GM12878 (cell line): ENCODE data around the gene GNG3. TPM values are rescaled to one million over a fixed set of nuclear protein-coding genes. Genes with fewer than 3 reads are reported as not detected.

ENCODE experiments used
- ATAC-seq: fragments of 200-7000 bp; cut with Tn5 transposase; 3 replicates; pipeline ENCODE4 v1.9.1; 2020; ENCODE audit warnings: mild to moderate bottlenecking, moderate library complexity
- Bru-seq: library from RNA; stranded (reverse); fragments of 400-500 nt; gene quantifications from one replicate; lab custom pipeline; 2021; lab: Mats Ljungman, UMichigan
- BruChase-seq, 2 experiments: library from RNA; stranded (reverse); fragments of 400-500 nt; gene quantifications; one replicate each; lab custom pipeline; 2021; lab: Mats Ljungman, UMichigan
- BruUV-seq: library from RNA; stranded (reverse); fragments of 400-500 nt; replicated peaks from 2 replicates; lab custom pipeline; 2021; lab: Mats Ljungman, UMichigan
- CTCF ChIA-PET: fragments of 300-600 bp; sonication (Branson Sonifier 250); formaldehyde crosslinking; extraction: SDS; loops from one replicate; lab custom pipeline; 2021; ENCODE audit warnings: inconsistent platforms; lab: Yijun Ruan, JAX
- POLR2A ChIA-PET: fragments of 350-600 bp; formaldehyde crosslinking; extraction: SDS; loops from one replicate; lab custom pipeline; 2021; ENCODE audit warnings: inconsistent platforms; lab: Charles Lee
- RAD21 ChIA-PET: fragments of 300-600 bp; sonication (Branson Sonifier 250); formaldehyde crosslinking; loops from one replicate; lab custom pipeline; 2023; ENCODE audit warnings: antibody characterized with exemption; ENCODE audit not compliant: unreplicated experiment; lab: Charles Lee
- SMC1A ChIA-PET: fragments of 300-600 bp; sonication (Branson Sonifier 250); formaldehyde crosslinking; loops from one replicate; lab custom pipeline; 2023; ENCODE audit not compliant: unreplicated experiment, uncharacterized antibody; lab: Charles Lee
- DNase-seq: peaks from one replicate; pipeline ENCODE4 v3.0.0-alpha.2; 2011; ENCODE audit warnings: low read depth, low spot score
- FAIRE-seq: peaks from 3 replicates; lab custom pipeline; 2011; peaks lifted over from hg19 to GRCh38; lab: Jason Lieb, UNC
- H2AFZ ChIP-seq: 2 replicates; pipeline ENCODE4 v1.6.0; 2011; ENCODE audit warnings: low read depth, low read length, control low read depth; ENCODE audit not compliant: control insufficient read depth
- H3K27ac ChIP-seq: 2 replicates; pipeline ENCODE4 v1.5.1; 2011; ENCODE audit warnings: control low read depth; ENCODE audit not compliant: control insufficient read depth, insufficient read depth
- H3K27me3 ChIP-seq, 2 experiments: replicated peaks in 1 of 2; 2 replicates each; pipeline versions ENCODE4 v1.6.0 to v1.6.1; 2011; ENCODE audit warnings: low read length in 1 of 2; ENCODE audit not compliant: control insufficient read depth in 2 of 2, insufficient read depth in 2 of 2
- H3K36me3 ChIP-seq, 2 experiments: 2 replicates each; pipeline ENCODE4 v1.5.1; 2011; ENCODE audit warnings: low read length in 1 of 2; ENCODE audit not compliant: control insufficient read depth in 2 of 2, insufficient read depth in 2 of 2
- H3K4me1 ChIP-seq: 2 replicates; pipeline ENCODE4 v1.6.1; 2011; ENCODE audit warnings: mild to moderate bottlenecking, low read length, moderate library complexity, mixed read lengths; ENCODE audit not compliant: control insufficient read depth, insufficient read depth
- H3K4me2 ChIP-seq: 2 replicates; pipeline ENCODE4 v1.6.0; 2011; ENCODE audit warnings: control low read depth; ENCODE audit not compliant: control insufficient read depth, insufficient read depth
- H3K4me3 ChIP-seq: fragments of 200-600 bp; sonication (generic); 2 replicates; pipeline ENCODE4 v1.5.1; 2016
- H3K79me2 ChIP-seq: 2 replicates; pipeline ENCODE4 v1.6.0; 2011; ENCODE audit warnings: low read length; ENCODE audit not compliant: control insufficient read depth, insufficient read depth
- H3K9ac ChIP-seq: 2 replicates; pipeline ENCODE4 v1.8.0; 2011; ENCODE audit warnings: low read length, control low read depth, mixed read lengths; ENCODE audit not compliant: control insufficient read depth, insufficient read depth
- H3K9me3 ChIP-seq: replicated peaks from 3 replicates; pipeline ENCODE4 v1.5.1; 2011; ENCODE audit warnings: mild to moderate bottlenecking, low read length; ENCODE audit not compliant: control insufficient read depth, insufficient read depth
- H4K20me1 ChIP-seq: 2 replicates; pipeline ENCODE4 v1.6.0; 2011; ENCODE audit not compliant: control insufficient read depth, insufficient read depth
- BHLHE40 ChIP-seq, 2 experiments: fragments of 450-650 bp in 1 of 2; IDR thresholded peaks; 2 replicates each; pipeline ENCODE4 v1.6.1; 2011 to 2017; ENCODE audit warnings: low read depth in 2 of 2, borderline replicate concordance in 1 of 2, improper control_type of control experiment in 1 of 2, low read length in 1 of 2, mild to moderate bottlenecking in 1 of 2
- FOXK2 ChIP-seq: fragments of 450-650 bp; IDR thresholded peaks from 2 replicates; pipeline ENCODE4 v1.6.1; 2017; ENCODE audit warnings: mild to moderate bottlenecking, moderate library complexity
- MYC ChIP-seq: IDR thresholded peaks from 2 replicates; pipeline ENCODE4 v1.6.1; 2011; ENCODE audit warnings: mild to moderate bottlenecking, low read length, moderate library complexity, inconsistent platforms; ENCODE audit not compliant: insufficient read depth, insufficient replicate concordance, insufficient read length, severe bottlenecking
- NFXL1 ChIP-seq: fragments of 450-650 bp; IDR thresholded peaks from 2 replicates; pipeline ENCODE4 v1.6.1; 2017; ENCODE audit warnings: antibody characterized with exemption, mild to moderate bottlenecking, borderline replicate concordance
- PAX5 ChIP-seq: IDR thresholded peaks from 2 replicates; pipeline ENCODE4 v1.6.1; 2011; ENCODE audit warnings: low read depth, low read length, borderline replicate concordance
- SMAD1 ChIP-seq: fragments of 450-650 bp; IDR thresholded peaks from 2 replicates; pipeline ENCODE4 v1.6.1; 2018; ENCODE audit warnings: mild to moderate bottlenecking, low read depth; ENCODE audit not compliant: partially characterized antibody
- WGBS: methylation state at CpG from one replicate; pipeline ENCODE4 v1.1.6; 2016; ENCODE audit warnings: low lambda C conversion rate; ENCODE audit not compliant: insufficient replicate concordance, insufficient coverage; ENCODE audit errors: missing lambda C conversion rate; 5-methylcytosine and 5-hydroxymethylcytosine counted together
- in situ Hi-C: fragments of 300-500 bp; cut with MboI; formaldehyde crosslinking; loops from 9 replicates; pipeline ENCODE4 v1.14.3; 2018; ENCODE audit warnings: mixed read lengths
- intact Hi-C: fragments of 100-400 bp; cut with micrococcal nuclease; formaldehyde crosslinking; loops from one replicate; pipeline ENCODE4 v1.14.2; 2022; ENCODE audit not compliant: unreplicated experiment
- long read RNA-seq, 2 experiments: library from polyadenylated mRNA; unstranded; transcript quantifications; one replicate each; pipeline ENCODE4 v2.0.0, GENCODE V29; 2019 to 2020
- polyA minus RNA-seq, 3 experiments: library from RNA; depleted of rRNA, polyadenylated mRNA; stranded (reverse); fragments of >200 nt; gene quantifications; 2 replicates each; pipeline ENCODE4 v1.2.3, GENCODE V29; 2011
- polyA plus RNA-seq, 11 experiments: library from polyadenylated mRNA; depleted of rRNA in 4 of 11; unstranded in 6 of 11; stranded (reverse) in 5 of 11; fragments of >200 nt; fragmentation: Nextera tagmentation in 4 of 11; fragmentation: Illumina TruSeq in 1 of 11; extraction: Ambion mirVana in 4 of 11; extraction: Trizol in 1 of 11; gene quantifications; 1 replicate in 1 of 11; 2 replicates in 10 of 11; pipeline versions ENCODE4 v1.2.1 to v1.2.3, GENCODE V29; 2011 to 2016; ENCODE audit warnings: inconsistent platforms in 2 of 11, missing spikeins in 2 of 11, low read depth in 1 of 11
- total RNA-seq, 4 experiments: library from RNA; depleted of rRNA in 3 of 4; stranded (reverse); fragments of >200 nt in 3 of 4; fragmentation: Illumina TruSeq in 1 of 4; extraction: Trizol in 1 of 4; gene quantifications; 2 replicates each; pipeline versions ENCODE4 v1.2.1 to v1.2.3, GENCODE V29; 2013 to 2021
- TF ChIP-seq, protein P1 (sequence below): fragments of 450-650 bp; IDR thresholded peaks from 2 replicates; pipeline ENCODE4 v1.6.1; 2017; ENCODE audit warnings: antibody characterized with exemption, mild to moderate bottlenecking, moderate library complexity
- TF ChIP-seq, protein P2 (sequence below): fragments of 450-650 bp; formaldehyde crosslinking; IDR thresholded peaks from 2 replicates; pipeline ENCODE4 v1.5.0; 2022; ENCODE audit warnings: mild to moderate bottlenecking, missing genetic modification characterization

Gene GNG3
- total RNA-seq (2013; cell fraction: nucleolus; rRNA removed), result not detected in 2 replicates
- total RNA-seq (2014; rRNA removed) (not detected in 2 replicates), total RNA-seq (2014; rRNA removed; fragmentation: Illumina TruSeq; extraction: Trizol) (not detected in 2 replicates), total RNA-seq (2021) (not detected in 2 replicates), polyA plus RNA-seq (2011; rRNA removed) (not detected in 2 replicates), polyA plus RNA-seq (2014; fragmentation: Illumina TruSeq; extraction: Trizol) (0.57 TPM in 1 of 2 replicates, not detected in the other), polyA plus RNA-seq (2014; fragmentation: Nextera tagmentation; extraction: Ambion mirVana) (under 1 TPM; 0.27 to 0.42 TPM), polyA plus RNA-seq (2014; rRNA removed) (not detected in 2 replicates), polyA plus RNA-seq (2016; fragmentation: Nextera tagmentation; extraction: Ambion mirVana) (under 1 TPM; 0.62 to 0.83 TPM), polyA minus RNA-seq (2011; rRNA and poly(A)+ RNA removed) (not detected in 2 replicates), Bru-seq, nascent RNA (percentile 20 among the genes with signal in this experiment), BruChase-seq, experiment 1, labeled RNA remaining after a 6-hour chase (not detected), BruChase-seq, experiment 2, labeled RNA remaining after a 2-hour chase (percentile 22 among the genes with signal in this experiment)
- polyA plus RNA-seq (2011; ENCODE audit: low read depth), result 0.81 TPM
- 0.10 TPM in 1 of 2 replicates, not detected in the other for polyA plus RNA-seq (2011; cell fraction: cytosol; rRNA removed)
- 0.13 TPM in 1 of 2 replicates, not detected in the other for polyA plus RNA-seq (2011; cell fraction: nucleus; rRNA removed)
- 0.18 and 0.55 TPM in 2 replicates for polyA plus RNA-seq (2012)
- polyA minus RNA-seq (2011; cell fraction: cytosol; rRNA and poly(A)+ RNA removed), result not detected in 2 replicates
- not detected in 2 replicates for polyA minus RNA-seq (2011; cell fraction: nucleus; rRNA and poly(A)+ RNA removed)
- long read RNA-seq, experiment 1, result 0 reads
- long read RNA-seq, experiment 2, result 0 reads

DNA sequence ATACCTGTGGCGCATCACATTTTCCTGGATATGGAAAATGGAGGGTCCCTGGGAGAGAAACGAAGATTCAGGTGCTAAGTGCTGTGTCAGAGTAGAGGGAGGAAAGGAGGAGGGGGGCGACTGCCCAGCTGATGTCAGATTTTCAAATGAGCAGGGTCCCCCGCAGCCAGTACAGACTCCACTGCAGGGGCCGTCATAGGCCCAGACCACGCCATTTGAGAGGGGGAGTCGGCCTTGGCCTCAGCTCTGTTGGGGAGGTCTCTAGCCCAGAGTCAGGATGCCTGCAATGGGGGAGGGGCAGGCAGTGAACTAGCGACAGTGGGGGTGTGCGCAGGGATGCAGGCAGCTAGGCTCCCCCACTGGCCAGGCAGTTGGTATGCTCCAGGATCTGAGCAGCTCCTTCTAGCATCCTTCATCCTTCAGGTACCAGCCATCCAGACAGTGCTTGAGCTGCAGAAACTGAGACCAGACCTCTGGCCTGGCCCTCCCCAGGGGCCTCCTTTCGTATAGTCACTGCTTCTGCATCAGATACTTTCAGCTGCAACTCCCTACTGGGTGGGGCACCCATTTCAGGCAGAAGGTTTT, at the start of gene GNG3, which contains the start of gene BSCL2:
Gene GNG3 (plus strand): TSS at position 400 of the 585 bp plus-strand sequence. CDS start 620 bp downstream, outside the sequence.
Gene BSCL2 (minus strand): TSS at position 148 of the 585 bp plus-strand sequence. CDS start 229 bp downstream, outside the sequence.
- H3K4me3 ChIP-seq, result peak within 1 kb of the TSS; percentile 83; the same call in 1 of the 2 replicates
- H3K9me3 ChIP-seq, result no peaks in the 10 kb centered on the region
- H4K20me1 ChIP-seq, result no peaks in the 10 kb centered on the region
- RAD21 ChIA-PET, result interaction anchor here (0.6 to 2.3 kb wide), 3 partner anchors 20 to 67 kb away, joined by 3 to 6 read pairs (median 3); partner anchors contain the start of gene TAF6L
- H3K27me3 ChIP-seq, result no peaks in the 10 kb centered on the region
- peak within 1 kb of the TSS; percentile 70 for H2AFZ ChIP-seq
- no peak for ATAC-seq
- peaks cover 29% of the 10 kb centered on the region for H3K4me1 ChIP-seq
- TF ChIP-seq PAX5 (no peak), NFXL1 (no peak), MYC (no peak), FOXK2 (peak; percentile 62), BHLHE40 (IDR thresholded peaks at IDR 0.05; ENCODE audit: borderline replicate concordance in 1 of 2, low read depth in 2 of 2, low read length in 1 of 2) (peak in 1 of 2 experiments; percentile 36; a peak in 1 of 4 replicates), SMAD1 (no peak)
- TF ChIP-seq, protein P1, sequence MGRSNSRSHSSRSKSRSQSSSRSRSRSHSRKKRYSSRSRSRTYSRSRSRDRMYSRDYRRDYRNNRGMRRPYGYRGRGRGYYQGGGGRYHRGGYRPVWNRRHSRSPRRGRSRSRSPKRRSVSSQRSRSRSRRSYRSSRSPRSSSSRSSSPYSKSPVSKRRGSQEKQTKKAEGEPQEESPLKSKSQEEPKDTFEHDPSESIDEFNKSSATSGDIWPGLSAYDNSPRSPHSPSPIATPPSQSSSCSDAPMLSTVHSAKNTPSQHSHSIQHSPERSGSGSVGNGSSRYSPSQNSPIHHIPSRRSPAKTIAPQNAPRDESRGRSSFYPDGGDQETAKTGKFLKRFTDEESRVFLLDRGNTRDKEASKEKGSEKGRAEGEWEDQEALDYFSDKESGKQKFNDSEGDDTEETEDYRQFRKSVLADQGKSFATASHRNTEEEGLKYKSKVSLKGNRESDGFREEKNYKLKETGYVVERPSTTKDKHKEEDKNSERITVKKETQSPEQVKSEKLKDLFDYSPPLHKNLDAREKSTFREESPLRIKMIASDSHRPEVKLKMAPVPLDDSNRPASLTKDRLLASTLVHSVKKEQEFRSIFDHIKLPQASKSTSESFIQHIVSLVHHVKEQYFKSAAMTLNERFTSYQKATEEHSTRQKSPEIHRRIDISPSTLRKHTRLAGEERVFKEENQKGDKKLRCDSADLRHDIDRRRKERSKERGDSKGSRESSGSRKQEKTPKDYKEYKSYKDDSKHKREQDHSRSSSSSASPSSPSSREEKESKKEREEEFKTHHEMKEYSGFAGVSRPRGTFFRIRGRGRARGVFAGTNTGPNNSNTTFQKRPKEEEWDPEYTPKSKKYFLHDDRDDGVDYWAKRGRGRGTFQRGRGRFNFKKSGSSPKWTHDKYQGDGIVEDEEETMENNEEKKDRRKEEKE, result 0 out of 2 replicates have a peak, but pooled peaks have one; percentile 24
- TF ChIP-seq, protein P2, sequence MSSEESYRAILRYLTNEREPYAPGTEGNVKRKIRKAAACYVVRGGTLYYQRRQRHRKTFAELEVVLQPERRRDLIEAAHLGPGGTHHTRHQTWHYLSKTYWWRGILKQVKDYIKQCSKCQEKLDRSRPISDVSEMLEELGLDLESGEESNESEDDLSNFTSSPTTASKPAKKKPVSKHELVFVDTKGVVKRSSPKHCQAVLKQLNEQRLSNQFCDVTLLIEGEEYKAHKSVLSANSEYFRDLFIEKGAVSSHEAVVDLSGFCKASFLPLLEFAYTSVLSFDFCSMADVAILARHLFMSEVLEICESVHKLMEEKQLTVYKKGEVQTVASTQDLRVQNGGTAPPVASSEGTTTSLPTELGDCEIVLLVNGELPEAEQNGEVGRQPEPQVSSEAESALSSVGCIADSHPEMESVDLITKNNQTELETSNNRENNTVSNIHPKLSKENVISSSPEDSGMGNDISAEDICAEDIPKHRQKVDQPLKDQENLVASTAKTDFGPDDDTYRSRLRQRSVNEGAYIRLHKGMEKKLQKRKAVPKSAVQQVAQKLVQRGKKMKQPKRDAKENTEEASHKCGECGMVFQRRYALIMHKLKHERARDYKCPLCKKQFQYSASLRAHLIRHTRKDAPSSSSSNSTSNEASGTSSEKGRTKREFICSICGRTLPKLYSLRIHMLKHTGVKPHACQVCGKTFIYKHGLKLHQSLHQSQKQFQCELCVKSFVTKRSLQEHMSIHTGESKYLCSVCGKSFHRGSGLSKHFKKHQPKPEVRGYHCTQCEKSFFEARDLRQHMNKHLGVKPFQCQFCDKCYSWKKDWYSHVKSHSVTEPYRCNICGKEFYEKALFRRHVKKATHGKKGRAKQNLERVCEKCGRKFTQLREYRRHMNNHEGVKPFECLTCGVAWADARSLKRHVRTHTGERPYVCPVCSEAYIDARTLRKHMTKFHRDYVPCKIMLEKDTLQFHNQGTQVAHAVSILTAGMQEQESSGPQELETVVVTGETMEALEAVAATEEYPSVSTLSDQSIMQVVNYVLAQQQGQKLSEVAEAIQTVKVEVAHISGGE (CRISPR knock-in tag), result no peak
- TF ChIP-seq, all 136 proteins: peak for 3
- Histone ChIP-seq H3K36me3 (peaks cover 12 to 14% of the 10 kb centered on the region in 2 experiments), H3K79me2 (no peaks in the 10 kb centered on the region), H3K27ac (peak within 1 kb of the TSS; percentile 88; the same call in 1 of the 2 replicates), H3K4me2 (peak within 1 kb of the TSS; percentile 98), H3K9ac (peak within 1 kb of the TSS; percentile 90)
- no TSS peak for BruUV-seq
- ChIA-PET POLR2A (interaction anchor here (1.2 to 7.6 kb wide), 5 partner anchors 20 to 116 kb away, joined by 7 to 79 read pairs (median 10); partner anchors contain the start of genes HNRNPUL2, MTA2, TAF6L and TTC9C), CTCF (interaction anchor here (0.7 to 5.0 kb wide), 6 partner anchors 13 to 283 kb away, joined by 3 to 21 read pairs (median 4); partner anchors contain the start of gene HNRNPUL2), SMC1A (interaction anchor here (0.9 to 2.5 kb wide), 3 partner anchors 21 to 116 kb away, joined by 3 to 9 read pairs (median 7); partner anchors contain the start of genes HNRNPUL2, TTC9C and TUT1)
- DNase-seq, result no peak
- FAIRE-seq, result no peak
- in situ Hi-C loops (no loop called here), intact Hi-C loops (loop anchor here (5.0 kb wide), 1 partner anchor 105 kb away; the partner anchor contains the start of gene MTA2)
- 97% methylated on average over 9 of the region's 10 CpGs for WGBS
